K562 (cell line): ENCODE measurements around the gene METTL15. TPM values are rescaled to one million over a fixed set of nuclear protein-coding genes. Genes with fewer than 3 reads are reported as not detected.

Experiments used
- ATAC-seq: fragments of 200-7000 bp; cut with Tn5 transposase; 3 replicates; pipeline ENCODE4 v1.9.1; 2020; ENCODE audit warnings: moderate library complexity
- BruUV-seq: library from RNA; stranded (reverse); fragments of 400-500 nt; replicated peaks from 2 replicates; lab custom pipeline; 2021; lab: Mats Ljungman, UMichigan
- CTCF ChIA-PET: fragments of 300-600 bp; formaldehyde crosslinking; extraction: SDS; loops from one replicate; lab custom pipeline; 2021; ENCODE audit warnings: low intra/inter-chr PET ratio; lab: Yijun Ruan, JAX
- POLR2A ChIA-PET: fragments of 300-600, 350-650 bp; sonication (Branson Sonifier 250); formaldehyde crosslinking; extraction: SDS; loops from one replicate; lab custom pipeline; 2021; ENCODE audit warnings: antibody characterized with exemption, inconsistent platforms; lab: Yijun Ruan, JAX
- DNase-seq, 4 experiments: peaks; one replicate each; pipeline versions ENCODE4 v3.0.0 to v3.0.0-alpha.2; 2011 to 2018; ENCODE audit warnings: low spot score in 3 of 4, mixed read lengths in 3 of 4; ENCODE audit errors: extremely low read depth in 1 of 4
- FAIRE-seq: peaks from 2 replicates; lab custom pipeline; 2011; peaks lifted over from hg19 to GRCh38; lab: Jason Lieb, UNC
- H2AFZ ChIP-seq: 2 replicates; pipeline ENCODE4 v1.6.0; 2011; ENCODE audit warnings: low read depth, low read length, control low read depth, inconsistent platforms
- H3K27ac ChIP-seq: fragments of 200-600 bp; 3 replicates; pipeline ENCODE4 v1.8.0; 2011; ENCODE audit warnings: low read depth, mild to moderate bottlenecking, control low read depth, inconsistent platforms, low read length, moderate library complexity, mixed read lengths; ENCODE audit errors: extremely low read depth
- H3K27me3 ChIP-seq, 2 experiments: fragments of 300-600 bp in 1 of 2; 2 replicates in 1 of 2; 3 replicates in 1 of 2; pipeline versions ENCODE4 v1.6.0 to v1.8.0; 2011; ENCODE audit warnings: inconsistent platforms in 2 of 2, low read length in 2 of 2, mild to moderate bottlenecking in 1 of 2, mixed read lengths in 1 of 2, moderate library complexity in 1 of 2; ENCODE audit not compliant: control insufficient read depth in 2 of 2, insufficient read depth in 2 of 2
- H3K36me3 ChIP-seq: fragments of 300-600 bp; 3 replicates; pipeline ENCODE4 v1.8.0; 2011; ENCODE audit warnings: mild to moderate bottlenecking, low read length, inconsistent platforms; ENCODE audit not compliant: control insufficient read depth, insufficient read depth
- H3K4me1 ChIP-seq, 2 experiments: fragments of 200-600 bp in 1 of 2; replicated peaks in 1 of 2; 2 replicates in 1 of 2; 3 replicates in 1 of 2; pipeline versions ENCODE4 v1.5.1 to v1.8.0; 2011; ENCODE audit warnings: inconsistent platforms in 2 of 2, low read length in 2 of 2, mild to moderate bottlenecking in 1 of 2, mixed read lengths in 1 of 2, moderate library complexity in 1 of 2; ENCODE audit not compliant: control insufficient read depth in 2 of 2, insufficient read depth in 2 of 2
- H3K4me2 ChIP-seq: 2 replicates; pipeline ENCODE4 v1.6.1; 2011; ENCODE audit warnings: low read length, control low read depth, inconsistent platforms, mixed read lengths; ENCODE audit not compliant: insufficient read depth
- H3K4me3 ChIP-seq: fragments of 200-600 bp; sonication (generic), shearing (Covaris generic); 2 replicates; pipeline ENCODE4 v1.5.1; 2016; ENCODE audit warnings: control low read depth, inconsistent platforms
- H3K79me2 ChIP-seq: fragments of 200-600 bp; 3 replicates; pipeline ENCODE4 v1.8.0; 2011; ENCODE audit warnings: low read length, inconsistent platforms; ENCODE audit not compliant: control insufficient read depth, insufficient read depth
- H3K9ac ChIP-seq, 2 experiments: 2 replicates each; pipeline versions ENCODE4 v1.6.0 to v1.6.1; 2011; ENCODE audit warnings: low read depth in 2 of 2, low read length in 2 of 2, control low read depth in 1 of 2, inconsistent platforms in 1 of 2, mild to moderate bottlenecking in 1 of 2, mixed read lengths in 1 of 2; ENCODE audit not compliant: insufficient read depth in 1 of 2
- H3K9me1 ChIP-seq: one replicate; pipeline ENCODE4 v1.6.0; 2011; ENCODE audit warnings: inconsistent platforms, mild to moderate bottlenecking, low read length, moderate library complexity; ENCODE audit not compliant: control insufficient read depth, insufficient read depth
- H3K9me3 ChIP-seq: replicated peaks from 2 replicates; pipeline ENCODE4 v1.5.1; 2011; ENCODE audit warnings: low read depth, low read length, inconsistent platforms; ENCODE audit not compliant: control insufficient read depth, insufficient read depth
- H4K20me1 ChIP-seq: replicated peaks from 2 replicates; pipeline ENCODE4 v1.6.1; 2011; ENCODE audit warnings: low read length, inconsistent platforms, mixed read lengths; ENCODE audit not compliant: control insufficient read depth, insufficient read depth
- DMBX1 ChIP-seq: fragments of 250-450 bp; sonication (Bioruptor Pico); IDR thresholded peaks from 2 replicates; pipeline ENCODE4 v1.8.0; 2022; ENCODE audit warnings: inconsistent platforms, mild to moderate bottlenecking, moderate library complexity, borderline replicate concordance
- EGR1 ChIP-seq: fragments of 450-650 bp; conservative IDR thresholded peaks from 2 replicates; pipeline ENCODE4 v1.6.1; 2017; ENCODE audit warnings: mild to moderate bottlenecking
- FOXJ3 ChIP-seq: sonication (generic); formaldehyde crosslinking; IDR thresholded peaks from 2 replicates; pipeline ENCODE4 v1.4.0; 2020; ENCODE audit warnings: mild to moderate bottlenecking, missing genetic modification reagents
- HDAC6 ChIP-seq: IDR thresholded peaks from 2 replicates; pipeline ENCODE4 v1.6.1; 2012; ENCODE audit warnings: low read depth, mild to moderate bottlenecking, control low read depth, inconsistent platforms, low read length, moderate library complexity
- MAFF ChIP-seq: IDR thresholded peaks from 2 replicates; pipeline ENCODE4 v1.6.1; 2012; ENCODE audit warnings: low read length, improper control_type of control experiment
- SMC3 ChIP-seq: conservative IDR thresholded peaks from 2 replicates; pipeline ENCODE4 v1.6.1; 2011; ENCODE audit warnings: low read depth, low read length, improper control_type of control experiment; ENCODE audit not compliant: insufficient read depth
- SOX6 ChIP-seq: fragments of 450-650 bp; IDR thresholded peaks from 2 replicates; pipeline ENCODE4 v1.6.1; 2014; ENCODE audit warnings: mild to moderate bottlenecking
- SUPT5H ChIP-seq: fragments of 450-650 bp; IDR thresholded peaks from 2 replicates; pipeline ENCODE4 v1.6.1; 2016
- ZBTB8A ChIP-seq: fragments of 450-650 bp; IDR thresholded peaks from 2 replicates; pipeline ENCODE4 v1.6.1; 2018; ENCODE audit warnings: mild to moderate bottlenecking, moderate library complexity; ENCODE audit not compliant: partially characterized antibody
- ZNF347 ChIP-seq: fragments of 450-650 bp; formaldehyde crosslinking; IDR thresholded peaks from 2 replicates; pipeline ENCODE4 v1.4.0; 2020; ENCODE audit warnings: low read depth, mild to moderate bottlenecking, moderate library complexity
- ZNF79 ChIP-seq: fragments of 250-450 bp; sonication (Bioruptor Pico); IDR thresholded peaks from 2 replicates; pipeline ENCODE4 v1.4.0; 2020; ENCODE audit warnings: low read depth, mild to moderate bottlenecking, moderate library complexity
- WGBS: fragments of 100-300 bp; shearing (Covaris generic); methylation state at CpG from one replicate; pipeline ENCODE4 v1.1.6; 2016; ENCODE audit warnings: low coverage, mixed read lengths; ENCODE audit not compliant: insufficient coverage; ENCODE audit errors: missing lambda C conversion rate; 5-methylcytosine and 5-hydroxymethylcytosine counted together
- in situ Hi-C: fragments of 300-500 bp; cut with MboI; formaldehyde crosslinking; loops from 4 replicates; pipeline ENCODE4 v1.15.0; 2018; ENCODE audit warnings: inconsistent platforms, mixed read lengths
- intact Hi-C: fragments of 100-400 bp; cut with micrococcal nuclease; formaldehyde crosslinking; loops from 2 replicates; pipeline ENCODE4 v1.14.2; 2022
- polyA plus RNA-seq, 8 experiments: library from polyadenylated mRNA; depleted of rRNA in 4 of 8; stranded (reverse) in 5 of 8; unstranded in 3 of 8; fragments of >200 nt; fragmentation: Nextera tagmentation in 2 of 8; fragmentation: Illumina TruSeq in 1 of 8; extraction: Ambion mirVana in 2 of 8; extraction: Trizol in 1 of 8; gene quantifications; 2 replicates each; pipeline versions ENCODE4 v1.2.1 to v1.2.3, GENCODE V29; 2011 to 2014; ENCODE audit warnings: inconsistent platforms in 1 of 8, missing spikeins in 1 of 8
- total RNA-seq, 7 experiments: library from RNA; depleted of rRNA in 6 of 7; stranded (reverse); fragments of >200 nt in 6 of 7; fragmentation: Illumina TruSeq in 2 of 7; extraction: Trizol in 2 of 7; gene quantifications; 2 replicates each; pipeline versions ENCODE4 v1.2.1 to v1.2.3, GENCODE V29; 2011 to 2021; ENCODE audit warnings: low replicate concordance in 1 of 7
- TF ChIP-seq, protein P1 (sequence below): sonication (generic); IDR thresholded peaks from 2 replicates; pipeline ENCODE4 v1.6.1; 2016

Gene METTL15
- total and polyA plus RNA-seq, 9 of the 15 experiments (the other 6 are each of a cell fraction or from before 2014, with no cell fraction given), result 10.7 to 21.7 (median 15.9) TPM

- BruUV-seq, result no TSS peak
- intact Hi-C loops, result no loop called here
- CTCF ChIA-PET, result interaction anchor here (0.7 kb wide), 1 partner anchor 219 kb away, joined by 3 read pairs; no protein-coding TSS in a partner anchor
These were observed 134.4 kb downstream of the METTL15 start for GRCh38 chr11:28242596-28242995.

More at GRCh38 chr11:28242596-28242995, 134.4 kb downstream of the METTL15 start:
- Histone ChIP-seq H3K4me3 (no peak overlapping the region), H3K27me3 (no peaks in the 10 kb centered on the region), H3K9me1 (no peaks in the 10 kb centered on the region), H2AFZ (no peak overlapping the region), H3K79me2 (no peaks in the 10 kb centered on the region), H3K9me3 (no peaks in the 10 kb centered on the region)
- DNase-seq (no peak), FAIRE-seq (no peak)
- POLR2A ChIA-PET, result interaction anchor here (0.5 kb wide), 1 partner anchor 97 kb away, joined by 3 read pairs; no protein-coding TSS in a partner anchor
- TF ChIP-seq ZNF79 (no peak), SOX6 (no peak), MAFF (no peak), ZNF347 (no peak), SMC3 (no peak), DMBX1 (CRISPR knock-in tag) (no peak), FOXJ3 (CRISPR knock-in tag) (no peak), SUPT5H (no peak), HDAC6 (no peak), EGR1 (no peak), ZBTB8A (no peak)
- TF ChIP-seq, protein P1, sequence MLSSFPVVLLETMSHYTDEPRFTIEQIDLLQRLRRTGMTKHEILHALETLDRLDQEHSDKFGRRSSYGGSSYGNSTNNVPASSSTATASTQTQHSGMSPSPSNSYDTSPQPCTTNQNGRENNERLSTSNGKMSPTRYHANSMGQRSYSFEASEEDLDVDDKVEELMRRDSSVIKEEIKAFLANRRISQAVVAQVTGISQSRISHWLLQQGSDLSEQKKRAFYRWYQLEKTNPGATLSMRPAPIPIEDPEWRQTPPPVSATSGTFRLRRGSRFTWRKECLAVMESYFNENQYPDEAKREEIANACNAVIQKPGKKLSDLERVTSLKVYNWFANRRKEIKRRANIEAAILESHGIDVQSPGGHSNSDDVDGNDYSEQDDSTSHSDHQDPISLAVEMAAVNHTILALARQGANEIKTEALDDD, result no peak
- TF ChIP-seq, all 486 proteins: peak for 0
- ATAC-seq, result no peak
- H4K20me1 ChIP-seq, result no peaks in the 10 kb centered on the region
- H3K27ac ChIP-seq, result no peak overlapping the region
- H3K4me2 ChIP-seq, result no peak overlapping the region
- no peaks in the 10 kb centered on the region for H3K36me3 ChIP-seq
- in situ Hi-C loops, result no loop called here
- H3K9ac ChIP-seq, result no peak overlapping the region
- H3K4me1 ChIP-seq, result no peaks in the 10 kb centered on the region
- WGBS, result 95% methylated on average over 4 of the region's 4 CpGs
